GM12801 (cell line): Measurements from ENCODE around the gene RICTOR.

ENCODE experiments used
- TF ChIP-seq, protein P1 (sequence below): IDR thresholded peaks from one replicate; pipeline ENCODE4 v1.5.1; 2011; ENCODE audit warnings: control low read depth; ENCODE audit not compliant: insufficient read length; ENCODE audit errors: extremely low read depth

Gene RICTOR

DNA sequence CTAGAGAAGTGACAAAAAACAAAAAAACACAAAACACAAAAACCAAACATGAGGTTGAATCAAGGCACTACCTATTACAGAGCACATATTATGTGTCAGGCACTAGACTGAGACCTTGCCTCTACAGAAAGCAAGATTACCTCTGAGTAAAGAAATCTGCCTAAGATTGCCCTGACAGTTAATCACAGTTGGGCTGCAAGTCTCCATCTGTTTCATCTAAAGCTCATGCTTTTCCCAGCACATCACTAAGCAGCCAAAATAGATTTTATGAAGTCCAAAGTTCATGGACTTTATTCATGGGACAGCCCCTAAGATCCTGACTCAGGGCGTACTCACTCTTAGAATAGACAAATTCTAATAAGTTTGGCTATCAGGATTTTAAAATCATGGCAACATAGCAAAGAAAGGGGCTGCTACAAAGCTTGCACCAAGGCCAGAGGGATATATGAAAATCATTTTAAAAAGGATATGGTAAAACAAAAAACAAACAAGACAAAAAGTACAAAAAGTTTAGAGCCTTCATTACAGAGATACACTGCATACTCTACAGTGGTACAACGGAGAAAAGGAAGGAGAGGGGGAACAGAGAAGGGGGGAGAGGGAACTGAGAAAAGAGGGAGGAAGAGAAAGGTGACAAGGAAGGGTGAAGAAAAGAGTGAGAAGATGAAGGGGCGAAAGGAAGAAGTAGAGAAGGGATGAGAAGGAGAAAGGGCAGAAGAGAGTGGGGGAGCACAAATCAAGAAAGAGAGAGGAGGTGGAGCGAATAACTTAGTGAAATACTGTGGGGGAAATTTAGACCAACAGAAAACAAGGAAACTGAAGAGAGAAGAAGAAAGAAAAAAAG, 58.2 kb downstream of the RICTOR start:
- TF ChIP-seq, protein P1, sequence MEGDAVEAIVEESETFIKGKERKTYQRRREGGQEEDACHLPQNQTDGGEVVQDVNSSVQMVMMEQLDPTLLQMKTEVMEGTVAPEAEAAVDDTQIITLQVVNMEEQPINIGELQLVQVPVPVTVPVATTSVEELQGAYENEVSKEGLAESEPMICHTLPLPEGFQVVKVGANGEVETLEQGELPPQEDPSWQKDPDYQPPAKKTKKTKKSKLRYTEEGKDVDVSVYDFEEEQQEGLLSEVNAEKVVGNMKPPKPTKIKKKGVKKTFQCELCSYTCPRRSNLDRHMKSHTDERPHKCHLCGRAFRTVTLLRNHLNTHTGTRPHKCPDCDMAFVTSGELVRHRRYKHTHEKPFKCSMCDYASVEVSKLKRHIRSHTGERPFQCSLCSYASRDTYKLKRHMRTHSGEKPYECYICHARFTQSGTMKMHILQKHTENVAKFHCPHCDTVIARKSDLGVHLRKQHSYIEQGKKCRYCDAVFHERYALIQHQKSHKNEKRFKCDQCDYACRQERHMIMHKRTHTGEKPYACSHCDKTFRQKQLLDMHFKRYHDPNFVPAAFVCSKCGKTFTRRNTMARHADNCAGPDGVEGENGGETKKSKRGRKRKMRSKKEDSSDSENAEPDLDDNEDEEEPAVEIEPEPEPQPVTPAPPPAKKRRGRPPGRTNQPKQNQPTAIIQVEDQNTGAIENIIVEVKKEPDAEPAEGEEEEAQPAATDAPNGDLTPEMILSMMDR, result no peak

DNA sequence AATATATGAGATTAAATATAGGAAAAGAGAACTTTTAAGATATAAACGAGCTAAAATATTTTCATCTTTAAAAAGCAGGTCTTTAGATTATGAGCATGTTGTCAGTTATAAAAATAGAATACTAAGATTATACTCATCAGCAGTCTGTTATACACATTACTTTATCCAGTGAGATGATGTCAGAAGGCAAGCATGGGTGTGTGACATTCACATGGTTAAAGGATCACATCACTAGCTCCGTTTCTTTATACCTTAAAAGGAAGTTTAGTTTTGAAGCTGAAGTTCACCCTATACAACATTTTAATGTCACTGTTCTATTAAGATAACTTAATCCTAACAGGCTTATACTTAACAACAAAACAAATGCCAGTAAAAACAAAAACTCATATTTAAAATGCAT, 59.6 kb downstream of the RICTOR start:
- TF ChIP-seq, protein P1, result no peak

DNA sequence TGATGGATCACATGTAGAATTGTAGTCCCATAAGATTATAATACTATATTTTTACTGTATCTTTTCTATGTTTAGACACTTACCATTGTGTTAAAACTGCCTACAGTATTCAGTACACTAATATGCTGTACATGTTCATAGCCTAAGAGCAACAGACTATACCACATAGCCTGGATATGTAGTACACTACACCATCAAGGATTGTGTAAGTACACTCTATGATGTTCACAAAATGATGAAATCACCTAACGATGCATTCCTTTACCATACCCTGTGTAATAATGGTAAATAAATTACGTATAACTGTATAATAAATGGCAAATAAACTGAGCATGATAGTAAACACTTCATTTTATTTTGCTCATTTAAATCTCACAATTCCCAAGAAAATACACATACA, 60.3 kb downstream of the RICTOR start:
- TF ChIP-seq, protein P1, result no peak

DNA sequence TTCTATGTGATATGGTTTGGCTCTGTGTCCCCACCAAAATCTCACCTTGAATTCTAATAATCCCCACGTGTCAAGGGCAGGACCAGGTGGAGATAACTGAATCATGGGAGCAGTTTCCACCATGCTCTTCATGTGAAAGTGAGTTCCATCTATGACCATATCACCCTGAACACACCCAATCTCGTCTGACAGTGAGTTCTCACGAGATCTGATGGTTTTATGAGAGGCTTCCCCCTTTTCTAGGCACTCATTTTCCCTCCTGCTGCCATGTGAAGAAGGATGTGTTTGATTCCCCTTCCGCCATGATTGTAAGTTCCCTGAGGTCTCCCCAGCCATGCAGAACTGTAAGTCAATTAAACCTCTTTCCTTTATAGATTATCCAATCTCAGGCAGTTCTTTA, 64.2 kb downstream of the RICTOR start:
- TF ChIP-seq, protein P1, result no peak

DNA sequence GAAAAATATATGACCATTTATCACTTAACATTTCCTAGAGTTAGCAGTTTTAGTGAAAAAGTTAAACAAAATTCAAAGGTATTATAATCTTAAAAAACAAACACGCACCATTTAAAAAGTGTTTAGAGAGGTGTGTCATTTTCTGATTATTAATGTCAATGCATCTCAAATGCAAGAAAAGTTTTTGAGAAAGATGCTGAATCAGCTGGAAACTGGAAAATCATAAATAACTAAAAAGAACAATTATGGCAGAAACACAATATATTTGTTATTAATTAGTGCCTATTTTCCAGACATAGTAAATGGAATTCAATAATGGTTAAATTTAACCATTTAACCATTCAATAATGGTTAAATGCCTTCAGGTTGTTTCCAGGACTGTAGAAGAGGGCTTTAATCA, 64.9 kb downstream of the RICTOR start:
- TF ChIP-seq, protein P1, result no peak

DNA sequence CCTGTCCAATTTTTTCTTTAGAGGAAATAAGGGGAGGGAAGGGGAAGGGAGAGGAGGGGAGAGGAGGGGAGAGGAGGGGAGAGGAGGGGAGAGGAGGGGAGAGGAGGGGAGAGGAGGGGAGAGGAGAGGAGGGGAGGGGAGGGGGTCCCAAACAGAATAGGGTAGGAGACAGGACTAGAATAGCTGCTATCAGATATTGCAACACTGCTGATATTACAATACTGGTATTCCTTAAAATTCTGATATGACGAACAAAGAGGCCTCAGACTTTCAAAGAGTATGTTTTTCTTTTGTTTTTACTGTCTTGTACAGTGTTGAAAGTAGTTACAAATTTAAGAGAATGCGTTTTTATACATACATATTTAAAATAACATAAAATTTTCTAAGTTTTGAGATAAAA, 67.5 kb downstream of the RICTOR start:
- TF ChIP-seq, protein P1, result no peak

DNA sequence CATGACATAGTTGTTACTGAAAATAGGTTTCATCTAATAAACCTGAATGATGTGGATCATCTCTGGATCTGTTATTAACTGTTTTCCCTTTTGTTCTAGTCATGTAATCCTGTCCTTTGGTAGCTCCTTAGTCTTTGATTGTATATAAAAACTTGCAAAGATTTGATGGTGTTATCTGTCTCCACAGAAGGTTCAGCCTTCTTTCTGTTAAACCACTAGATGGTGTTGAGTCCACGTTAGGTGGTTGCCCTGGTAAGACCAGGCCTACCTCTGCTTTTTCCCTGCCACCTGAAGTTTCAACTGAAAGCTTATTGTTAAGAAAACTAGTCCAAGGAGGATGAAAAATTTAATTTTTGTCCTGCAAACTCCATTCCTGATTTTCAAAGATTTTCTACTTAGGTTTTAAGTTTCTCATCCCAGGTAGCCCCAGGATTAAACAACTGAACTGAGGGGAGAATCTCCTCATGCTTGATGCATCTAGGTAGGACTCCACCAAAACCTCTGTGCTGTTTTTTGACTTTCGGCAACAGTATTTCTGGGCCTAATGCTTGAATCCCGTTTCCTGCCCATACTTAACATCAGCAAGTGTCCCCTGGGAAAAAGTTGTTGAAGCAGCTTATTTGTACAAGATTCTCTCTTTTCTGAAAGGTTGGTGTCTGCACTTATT, 68.5 kb downstream of the RICTOR start:
- TF ChIP-seq, protein P1, result no peak
